ENCODE measurements around the gene RNU6-7.
A peak's percentile ranks its signal among the peaks of the same experiment; 100 is the strongest.

Gene RNU6-7

GRCh38 chr14:32226056-32226455 is 24.2 kb downstream of the RNU6-7 start:
- peak; percentile 20 for DNase-seq (ENCODE audit: low read depth, low spot score)
- no peak overlapping the region for H3K4me3 ChIP-seq (ENCODE audit: low read depth, low read length)
- TF ChIP-seq CTCF (IDR thresholded peaks at IDR 0.05; ENCODE audit: low read depth, low read length) = no peak
- in situ Hi-C loops (cut with HindIII; ENCODE audit: low sequenced_read_pairs) = no loop called here

GRCh38 chr14:32230181-32230580 is 28.3 kb downstream of the RNU6-7 start:
- in situ Hi-C loops (cut with HindIII; ENCODE audit: low sequenced_read_pairs) = no loop called here
- no peak overlapping the region for H3K4me3 ChIP-seq (ENCODE audit: low read depth, low read length)
- peak; percentile 41 for DNase-seq (ENCODE audit: low read depth, low spot score)
- TF ChIP-seq CTCF (IDR thresholded peaks at IDR 0.05; ENCODE audit: low read depth, low read length) = no peak

DNA sequence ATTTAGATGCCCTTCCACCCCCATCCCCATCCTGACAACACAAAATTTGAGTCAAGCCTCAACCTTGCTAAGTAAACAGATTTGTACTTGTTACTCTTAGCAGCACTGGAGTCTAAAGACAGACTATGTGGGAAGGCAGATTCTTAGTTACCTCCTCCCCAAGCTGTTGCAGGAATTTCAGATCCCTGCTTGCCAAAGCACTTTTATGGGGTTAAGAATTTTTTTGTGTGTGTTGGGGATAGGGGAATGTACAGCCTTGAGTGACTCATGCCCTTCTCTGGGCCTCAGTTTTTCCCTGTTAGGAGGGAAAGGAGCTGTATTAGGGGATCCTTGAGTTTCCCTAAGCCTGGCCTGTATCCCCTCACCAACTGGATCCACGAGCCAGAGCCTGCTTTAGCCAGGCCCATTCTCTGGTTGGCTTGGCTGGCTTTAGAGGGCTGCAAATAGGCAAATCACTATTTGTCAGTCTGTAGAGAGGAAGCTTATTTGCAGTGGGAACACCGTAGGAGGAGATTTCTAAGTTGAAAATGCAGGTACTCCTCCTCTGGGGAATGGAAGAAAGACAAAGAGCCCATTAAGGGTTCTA is 28.9 kb downstream of the RNU6-7 start:
- in situ Hi-C loops (cut with HindIII; ENCODE audit: low sequenced_read_pairs) = no loop called here
- H3K4me3 ChIP-seq (ENCODE audit: low read depth, low read length) = no peak overlapping the region
- peak; percentile 66 for DNase-seq (ENCODE audit: low read depth, low spot score)
- no peak for TF ChIP-seq CTCF (IDR thresholded peaks at IDR 0.05; ENCODE audit: low read depth, low read length)

DNA sequence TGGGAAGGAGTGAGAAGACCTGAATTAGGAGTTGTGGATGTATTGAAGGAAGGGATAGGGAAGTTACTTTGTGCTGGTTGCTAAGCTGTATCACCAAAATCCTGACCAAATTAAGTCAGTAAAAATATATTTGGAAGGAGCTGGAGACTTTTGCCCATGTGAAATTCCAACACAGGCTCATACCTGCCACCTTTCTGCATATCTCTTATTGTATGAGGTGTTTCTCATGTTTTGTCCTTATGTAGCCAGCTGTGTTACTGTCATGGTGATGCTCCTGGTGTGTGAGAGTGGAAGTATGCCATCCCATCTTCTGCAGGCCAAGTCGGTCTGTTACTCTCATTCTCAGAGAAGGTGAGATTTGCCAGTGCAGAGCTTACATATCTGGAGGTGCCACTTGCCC is 30.6 kb downstream of the RNU6-7 start:
- in situ Hi-C loops (cut with HindIII; ENCODE audit: low sequenced_read_pairs) = no loop called here
- no peak overlapping the region for H3K4me3 ChIP-seq (ENCODE audit: low read depth, low read length)
- no peak for DNase-seq (ENCODE audit: low read depth, low spot score)
- no peak for TF ChIP-seq CTCF (IDR thresholded peaks at IDR 0.05; ENCODE audit: low read depth, low read length)

DNA sequence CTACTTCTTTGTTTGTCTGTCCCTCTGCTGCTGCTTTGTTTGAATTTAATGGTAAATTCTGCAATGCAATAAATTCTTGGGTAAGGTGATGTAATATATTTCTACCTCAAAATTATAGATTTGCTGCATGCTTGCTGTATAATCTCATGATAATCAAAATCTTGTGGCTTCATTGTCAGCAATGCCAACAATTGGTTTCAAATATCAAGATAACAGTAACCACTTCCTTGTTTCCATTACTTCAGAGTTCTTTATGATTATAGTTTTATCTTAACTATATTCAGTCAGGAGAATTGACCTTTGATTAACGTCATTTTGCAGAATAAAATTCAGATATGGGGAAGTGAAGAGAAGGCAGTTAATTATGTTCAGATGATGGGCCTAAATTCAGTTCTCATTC is 31.4 kb downstream of the RNU6-7 start:
- TF ChIP-seq CTCF (IDR thresholded peaks at IDR 0.05; ENCODE audit: low read depth, low read length) = no peak
- H3K4me3 ChIP-seq (ENCODE audit: low read depth, low read length) = no peak overlapping the region
- in situ Hi-C loops (cut with HindIII; ENCODE audit: low sequenced_read_pairs) = no loop called here
- no peak for DNase-seq (ENCODE audit: low read depth, low spot score)

- in situ Hi-C loops (cut with HindIII; ENCODE audit: low sequenced_read_pairs) = no loop called here
- DNase-seq (ENCODE audit: low read depth, low spot score) = no peak
- H3K4me3 ChIP-seq (ENCODE audit: low read depth, low read length) = no peak overlapping the region
- peak; percentile 35 for TF ChIP-seq CTCF (IDR thresholded peaks at IDR 0.05; ENCODE audit: low read depth, low read length)
Measured at GRCh38 chr14:32244404-32244803, 42.6 kb downstream of the RNU6-7 start.

DNA sequence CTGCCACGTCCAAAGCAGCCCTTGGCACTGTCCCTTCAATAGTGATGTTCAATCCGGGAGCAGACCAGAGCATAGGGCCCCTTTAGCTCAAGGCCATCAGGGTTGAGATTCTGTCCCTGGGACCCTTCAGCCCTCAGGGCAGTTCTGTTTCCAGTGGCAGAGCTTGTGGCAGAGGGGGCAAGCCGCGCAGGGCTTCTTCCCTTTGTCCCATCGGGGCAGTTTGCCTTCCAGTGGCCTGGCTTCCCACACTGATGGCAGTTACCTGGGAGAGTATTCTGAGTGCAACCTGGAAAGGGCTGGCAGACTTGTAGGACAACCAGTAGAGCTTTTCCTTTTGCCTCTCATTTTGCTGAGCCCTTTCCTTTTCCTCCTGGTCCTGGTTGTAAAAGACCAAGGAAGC is 44.9 kb downstream of the RNU6-7 start:
- no peak overlapping the region for H3K4me3 ChIP-seq (ENCODE audit: low read depth, low read length)
- no peak for TF ChIP-seq CTCF (IDR thresholded peaks at IDR 0.05; ENCODE audit: low read depth, low read length)
- in situ Hi-C loops (cut with HindIII; ENCODE audit: low sequenced_read_pairs) = no loop called here
- no peak for DNase-seq (ENCODE audit: low read depth, low spot score)
